ENCODE measurements around the gene ENOX1. TPM values are rescaled to one million over a fixed set of nuclear protein-coding genes. Genes with fewer than 3 reads are reported as not detected.
"Not testable (repeated sequence)": the region's sequence is repeated elsewhere in the genome, so short reads cannot be mapped to it uniquely, and the experiment has no call there.

ENOX1 gene
- total and polyA plus RNA-seq, 2 of the 13 experiments (the other 11 are each of a cell fraction or from before 2014, with no cell fraction given), result not detected

DNA sequence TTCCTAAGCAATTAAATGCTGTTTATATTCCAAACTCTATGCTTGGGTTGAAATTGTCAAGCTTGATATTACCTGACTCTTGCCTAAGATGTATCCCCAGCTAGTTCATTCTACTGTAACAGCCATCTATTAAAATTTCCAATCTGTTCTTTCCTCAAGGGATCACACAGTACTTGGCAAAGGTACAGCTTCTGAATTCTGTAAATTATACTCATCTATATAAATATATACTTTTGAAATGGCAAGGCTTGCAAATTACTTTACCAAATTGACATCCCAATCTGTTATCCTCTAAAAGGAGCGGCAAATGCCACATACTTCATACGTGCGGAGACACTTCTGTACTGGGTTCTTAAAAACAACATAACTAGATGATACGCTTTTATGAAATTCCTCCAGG lies 433.1 kb downstream of the ENOX1 start (continued):
- TF ChIP-seq, protein P1, sequence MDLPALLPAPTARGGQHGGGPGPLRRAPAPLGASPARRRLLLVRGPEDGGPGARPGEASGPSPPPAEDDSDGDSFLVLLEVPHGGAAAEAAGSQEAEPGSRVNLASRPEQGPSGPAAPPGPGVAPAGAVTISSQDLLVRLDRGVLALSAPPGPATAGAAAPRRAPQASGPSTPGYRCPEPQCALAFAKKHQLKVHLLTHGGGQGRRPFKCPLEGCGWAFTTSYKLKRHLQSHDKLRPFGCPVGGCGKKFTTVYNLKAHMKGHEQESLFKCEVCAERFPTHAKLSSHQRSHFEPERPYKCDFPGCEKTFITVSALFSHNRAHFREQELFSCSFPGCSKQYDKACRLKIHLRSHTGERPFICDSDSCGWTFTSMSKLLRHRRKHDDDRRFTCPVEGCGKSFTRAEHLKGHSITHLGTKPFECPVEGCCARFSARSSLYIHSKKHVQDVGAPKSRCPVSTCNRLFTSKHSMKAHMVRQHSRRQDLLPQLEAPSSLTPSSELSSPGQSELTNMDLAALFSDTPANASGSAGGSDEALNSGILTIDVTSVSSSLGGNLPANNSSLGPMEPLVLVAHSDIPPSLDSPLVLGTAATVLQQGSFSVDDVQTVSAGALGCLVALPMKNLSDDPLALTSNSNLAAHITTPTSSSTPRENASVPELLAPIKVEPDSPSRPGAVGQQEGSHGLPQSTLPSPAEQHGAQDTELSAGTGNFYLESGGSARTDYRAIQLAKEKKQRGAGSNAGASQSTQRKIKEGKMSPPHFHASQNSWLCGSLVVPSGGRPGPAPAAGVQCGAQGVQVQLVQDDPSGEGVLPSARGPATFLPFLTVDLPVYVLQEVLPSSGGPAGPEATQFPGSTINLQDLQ (CRISPR knock-in tag; IDR thresholded peaks at IDR 0.05), result no peak

DNA sequence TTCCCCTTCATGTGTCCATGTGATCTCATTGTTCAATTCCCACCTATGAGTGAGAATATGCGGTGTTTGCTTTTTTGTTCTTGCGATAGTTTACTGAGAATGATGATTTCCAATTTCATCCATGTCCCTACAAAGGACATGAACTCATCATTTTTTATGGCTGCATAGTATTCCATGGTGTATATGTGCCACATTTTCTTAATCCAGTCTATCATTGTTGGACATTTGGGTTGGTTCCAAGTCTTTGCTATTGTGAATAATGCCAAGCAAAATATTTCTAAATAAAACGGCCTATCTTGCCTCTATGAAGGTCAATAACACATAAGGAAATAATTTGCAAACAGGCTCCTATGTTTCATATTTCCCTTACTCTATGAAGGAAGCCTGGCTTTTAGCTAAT lies 435.2 kb downstream of the ENOX1 start:
- H3K4me3 ChIP-seq (replicated peaks in 1 of 3; ENCODE audit: insufficient read depth in 1 of 3, low read depth in 2 of 3, low read length in 3 of 3); H3K9me3 ChIP-seq (ENCODE audit: low read length); H3K36me3 ChIP-seq (replicated peaks in 1 of 2; ENCODE audit: control insufficient read depth in 1 of 2, insufficient read depth in 2 of 2, low read length in 2 of 2); H3K27me3 ChIP-seq (ENCODE audit: control insufficient read depth in 1 of 2, insufficient read depth in 2 of 2, low read length in 2 of 2); H3K79me2 ChIP-seq (ENCODE audit: insufficient read depth, low read length); in situ Hi-C loops (cut with HindIII; ENCODE audit: extremely low pct_ligation_motif_present, low pct_unique_long_range_greater_than_20kb); H4K20me1 ChIP-seq (ENCODE audit: insufficient read depth, low read length); H3K4me2 ChIP-seq (ENCODE audit: low read depth, low read length); CTCF ChIA-PET (ENCODE audit: low intra/inter-chr PET ratio, low total read pairs); FAIRE-seq; DNase-seq (ENCODE audit: low spot score); H3K9ac ChIP-seq (ENCODE audit: insufficient read depth, low read depth, low read length); H3K27ac ChIP-seq (ENCODE audit: extremely low read length, insufficient read depth, low read length); ATAC-seq; POLR2A ChIA-PET; intact Hi-C loops (cut with micrococcal nuclease; ENCODE audit: unreplicated experiment); BruUV-seq (replicated peaks); H3K4me1 ChIP-seq (ENCODE audit: insufficient read depth, low read length); H2AFZ ChIP-seq (ENCODE audit: low read length): not testable (repeated sequence)
- 59% methylated on average over 3 of the region's 3 CpGs for WGBS (ENCODE audit: low lambda C conversion rate)

DNA sequence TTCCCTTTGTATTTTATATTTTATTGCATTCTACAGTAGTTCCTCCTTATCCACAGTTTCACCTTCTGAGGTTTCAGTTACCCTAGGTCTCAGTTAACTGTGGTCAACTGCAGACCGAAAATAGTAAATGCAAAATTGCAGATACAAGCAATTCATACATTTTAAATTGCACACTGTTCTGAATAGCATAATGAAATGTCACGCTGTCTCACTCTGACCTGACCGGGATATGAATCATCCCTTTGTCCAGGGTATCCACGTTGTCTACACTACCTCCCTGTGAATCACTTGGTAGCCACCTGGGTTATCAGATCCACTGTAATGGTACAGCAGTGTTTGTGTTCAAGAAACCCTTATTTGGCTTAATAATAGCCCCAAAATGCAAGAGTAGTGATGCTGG lies 438.4 kb downstream of the ENOX1 start:
- H4K20me1 ChIP-seq (ENCODE audit: insufficient read depth, low read length), result no peaks in the 10 kb centered on the region
- H2AFZ ChIP-seq (ENCODE audit: low read length), result no peak overlapping the region
- H3K79me2 ChIP-seq (ENCODE audit: insufficient read depth, low read length), result no peaks in the 10 kb centered on the region
- FAIRE-seq, result no peak
- no TSS peak for BruUV-seq (replicated peaks)
- H3K4me2 ChIP-seq (ENCODE audit: low read depth, low read length), result no peak overlapping the region
- ATAC-seq, result no peak
- no peaks in the 10 kb centered on the region for H3K27me3 ChIP-seq (ENCODE audit: control insufficient read depth in 1 of 2, insufficient read depth in 2 of 2, low read length in 2 of 2)
- in situ Hi-C loops (cut with HindIII; ENCODE audit: extremely low pct_ligation_motif_present, low pct_unique_long_range_greater_than_20kb), result no loop called here
- 1% methylated on average over 4 of the region's 4 CpGs for WGBS (ENCODE audit: low lambda C conversion rate)
- no peak overlapping the region for H3K9ac ChIP-seq (ENCODE audit: insufficient read depth, low read depth, low read length)
- no peaks in the 10 kb centered on the region for H3K4me1 ChIP-seq (ENCODE audit: insufficient read depth, low read length)
- CTCF ChIA-PET (ENCODE audit: low intra/inter-chr PET ratio, low total read pairs), result no interaction called here
- intact Hi-C loops (cut with micrococcal nuclease; ENCODE audit: unreplicated experiment), result no loop called here
- H3K4me3 ChIP-seq (replicated peaks in 1 of 3; ENCODE audit: insufficient read depth in 1 of 3, low read depth in 2 of 3, low read length in 3 of 3), result no peak overlapping the region
- POLR2A ChIA-PET, result no interaction called here
- no peaks in the 10 kb centered on the region for H3K9me3 ChIP-seq (ENCODE audit: low read length)
- no peak overlapping the region for H3K27ac ChIP-seq (ENCODE audit: extremely low read length, insufficient read depth, low read length)
- no peak for DNase-seq (ENCODE audit: low spot score)
- H3K36me3 ChIP-seq (replicated peaks in 1 of 2; ENCODE audit: control insufficient read depth in 1 of 2, insufficient read depth in 2 of 2, low read length in 2 of 2), result no peaks in the 10 kb centered on the region
- no peak for TF ChIP-seq ZNF615 (CRISPR knock-in tag; IDR thresholded peaks at IDR 0.05; ENCODE audit: borderline replicate concordance)
- TF ChIP-seq SIX4 (CRISPR knock-in tag; IDR thresholded peaks at IDR 0.05), result no peak
- TF ChIP-seq ARNT (IDR thresholded peaks at IDR 0.05), result no peak
- TF ChIP-seq, protein P2, sequence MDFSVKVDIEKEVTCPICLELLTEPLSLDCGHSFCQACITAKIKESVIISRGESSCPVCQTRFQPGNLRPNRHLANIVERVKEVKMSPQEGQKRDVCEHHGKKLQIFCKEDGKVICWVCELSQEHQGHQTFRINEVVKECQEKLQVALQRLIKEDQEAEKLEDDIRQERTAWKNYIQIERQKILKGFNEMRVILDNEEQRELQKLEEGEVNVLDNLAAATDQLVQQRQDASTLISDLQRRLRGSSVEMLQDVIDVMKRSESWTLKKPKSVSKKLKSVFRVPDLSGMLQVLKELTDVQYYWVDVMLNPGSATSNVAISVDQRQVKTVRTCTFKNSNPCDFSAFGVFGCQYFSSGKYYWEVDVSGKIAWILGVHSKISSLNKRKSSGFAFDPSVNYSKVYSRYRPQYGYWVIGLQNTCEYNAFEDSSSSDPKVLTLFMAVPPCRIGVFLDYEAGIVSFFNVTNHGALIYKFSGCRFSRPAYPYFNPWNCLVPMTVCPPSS (IDR thresholded peaks at IDR 0.05), result no peak

Data from HepG2 (cell line).